Iris pigment epithelial cell (primary cell): Measurements from ENCODE around the gene TRMT2A.
"Not testable (repeated sequence)": the region's sequence is repeated elsewhere in the genome, so short reads cannot be mapped to it uniquely, and the experiment has no call there.

Experiments used
- DNase-seq: peaks from one replicate; pipeline ENCODE4 v3.0.0-alpha.2; 2011; ENCODE audit warnings: low read depth

The TRMT2A gene

GRCh38 chr22:20084547-20085413, 32.2 kb downstream of the TRMT2A start:
- DNase-seq: no peak

DNA sequence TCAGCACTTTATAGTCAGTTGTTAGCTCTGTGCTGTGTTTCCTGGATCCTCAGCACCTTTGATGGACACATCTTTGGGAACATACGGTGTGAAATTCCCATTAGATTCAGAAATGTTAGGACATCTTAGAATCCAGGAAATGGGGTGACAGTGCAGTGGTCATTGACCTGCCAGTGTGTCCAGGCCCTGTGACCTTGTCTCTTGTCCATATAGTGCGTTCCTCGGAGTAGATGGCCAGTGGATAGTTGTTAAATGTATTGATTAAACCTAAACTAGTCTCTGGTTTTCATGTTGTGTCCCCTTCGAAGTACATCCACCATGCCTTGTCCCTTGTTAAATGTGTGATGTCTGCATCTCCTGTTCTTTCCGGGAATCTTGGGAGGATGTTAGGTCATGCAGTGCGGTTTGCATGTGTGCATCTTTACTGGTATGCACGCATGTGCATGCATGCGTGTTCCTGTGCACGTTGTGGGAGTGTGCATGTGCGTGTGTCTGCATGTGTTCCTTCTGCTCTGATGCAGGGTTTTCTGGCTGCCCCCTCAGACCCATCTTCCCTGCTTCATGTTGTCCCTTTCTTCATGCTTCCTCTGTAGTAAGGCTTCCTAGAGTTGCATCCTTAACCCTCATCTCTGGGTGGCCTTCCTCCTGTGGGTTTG, 33.0 kb downstream of the TRMT2A start:
- no peak for DNase-seq

DNA sequence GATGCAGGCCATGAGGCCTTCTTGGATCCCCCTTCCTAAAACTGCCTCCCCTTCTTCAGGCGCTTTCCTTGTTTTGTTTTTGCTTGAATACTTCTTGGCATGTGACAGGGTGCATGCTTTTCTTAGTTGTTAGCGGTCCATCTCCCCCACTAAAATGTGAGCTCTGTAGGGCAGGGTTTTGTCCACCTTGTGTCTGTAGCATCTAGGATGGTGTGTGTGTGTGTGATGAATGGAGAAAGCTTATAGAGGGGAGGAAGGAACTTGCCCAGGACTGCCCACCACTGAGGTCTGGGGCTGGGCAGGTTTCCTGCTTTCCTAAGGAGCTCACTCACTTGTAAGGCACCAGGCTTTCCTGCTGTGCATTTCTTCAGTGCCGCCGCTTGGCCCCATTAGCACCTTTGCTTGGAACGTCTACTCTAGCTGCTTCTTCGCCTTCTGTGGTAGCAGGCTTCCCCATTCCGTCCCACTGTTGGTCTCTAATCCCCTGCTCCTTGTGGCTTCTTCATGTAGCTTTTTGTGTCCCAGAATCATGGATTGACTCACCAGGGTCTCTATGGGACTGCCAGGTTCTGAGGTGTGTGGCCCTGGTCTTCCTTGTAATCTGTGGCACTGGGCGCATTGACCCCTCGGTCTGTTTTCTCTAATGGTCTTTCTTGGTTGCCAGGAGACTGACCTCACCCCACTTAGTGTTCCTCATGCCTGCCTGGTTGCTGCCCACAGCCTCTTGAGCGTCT, 33.7 kb downstream of the TRMT2A start:
- no peak for DNase-seq

DNA sequence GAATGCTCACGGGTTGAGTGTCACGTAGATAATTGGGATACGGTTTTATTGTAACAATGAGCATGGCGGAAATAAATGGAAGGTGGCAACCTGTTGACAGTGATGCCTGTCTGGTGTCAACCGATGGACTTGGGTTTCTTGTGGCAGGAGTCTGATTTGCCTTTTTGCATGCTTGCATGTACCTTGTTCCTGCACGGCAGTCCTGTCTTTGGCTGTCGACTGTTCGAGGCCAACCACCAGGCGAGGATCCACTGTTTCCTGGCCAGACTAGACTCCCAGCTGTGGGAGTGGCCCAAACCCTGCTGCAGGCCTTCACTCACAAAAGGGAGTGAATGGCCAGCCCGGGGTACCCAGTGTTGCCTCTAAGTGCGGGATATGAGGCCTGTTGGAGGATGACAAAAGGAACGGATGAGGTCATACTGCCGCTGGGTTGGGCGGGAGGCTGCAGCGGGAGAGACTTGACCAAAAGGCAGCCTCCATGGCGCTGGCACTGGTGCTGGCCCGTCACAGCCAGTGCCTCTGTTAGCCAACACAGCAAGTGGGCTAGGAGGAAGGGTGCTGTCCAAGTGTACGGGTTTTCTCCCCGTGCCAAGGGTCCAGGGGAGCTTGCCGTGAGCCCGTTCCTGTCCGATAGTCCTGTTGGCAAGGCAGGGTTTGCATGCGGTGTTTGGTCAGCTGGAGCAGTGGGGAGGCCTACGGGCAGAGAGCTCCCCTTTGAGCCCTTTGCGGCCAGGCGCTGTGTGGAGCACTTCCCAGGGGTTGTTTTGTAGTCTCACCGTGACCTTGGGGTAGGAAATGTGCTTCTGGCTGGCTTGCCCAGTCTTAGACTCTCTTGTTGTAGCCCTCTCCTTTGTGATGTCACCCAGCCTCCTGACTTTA, 36.0 kb downstream of the TRMT2A start:
- peak; percentile 70 for DNase-seq

DNA sequence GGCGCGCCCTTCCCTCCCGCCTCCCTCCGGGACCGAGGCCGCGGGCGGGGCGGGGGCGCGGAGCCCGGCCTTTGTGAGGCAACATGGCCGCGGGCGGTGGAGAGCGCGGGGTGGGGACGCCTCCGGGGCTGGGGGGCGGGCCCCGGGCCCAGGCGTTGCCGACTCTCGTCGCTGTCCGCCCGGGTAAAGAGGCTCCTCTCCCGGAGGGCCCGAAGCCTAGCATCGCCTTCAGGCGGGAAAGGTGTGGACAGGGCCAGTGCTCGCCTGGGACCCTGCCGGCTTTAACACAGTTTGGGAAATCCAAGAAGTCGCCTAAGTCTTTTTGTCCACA, 36.6 kb downstream of the TRMT2A start:
- peak; percentile 48 for DNase-seq

- DNase-seq: peak; percentile 92
Measured at GRCh38 chr22:20079745-20080444, 37.1 kb downstream of the TRMT2A start, which contains the start of gene DGCR8. Gene DGCR8, plus strand, starts transcription at chr22:20080241. Its CDS starts 5,723 bp downstream, at chr22:20085964.

DNA sequence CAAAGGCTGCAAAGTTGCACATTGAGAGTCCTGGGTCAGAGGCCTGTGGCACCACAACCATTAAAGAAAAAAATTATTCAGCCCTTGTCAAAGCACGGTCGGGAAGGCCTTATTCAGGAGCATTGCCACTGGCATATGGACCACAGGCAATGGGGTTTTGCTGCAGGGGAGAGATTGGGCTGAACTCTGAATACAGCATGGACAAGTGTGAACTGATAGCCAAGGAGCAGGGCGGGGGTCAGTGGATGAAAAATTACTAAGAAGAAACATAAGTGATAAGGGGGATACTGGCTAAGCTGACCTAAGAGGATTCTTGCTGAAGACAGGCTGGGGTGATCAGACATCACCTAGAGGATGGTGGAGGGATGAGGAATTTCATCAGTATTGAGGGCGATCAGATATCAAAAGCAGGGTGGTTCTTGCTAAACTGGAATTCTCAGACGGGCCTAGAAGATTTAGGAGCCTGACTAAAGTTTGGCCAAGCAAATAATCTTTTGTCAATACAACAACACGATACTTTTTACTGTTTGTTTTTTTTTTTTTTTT, 40.3 kb downstream of the TRMT2A start:
- no peak for DNase-seq

GRCh38 chr22:20071524-20071972, 45.5 kb downstream of the TRMT2A start:
- DNase-seq: no peak

- no peak for DNase-seq
Measured at GRCh38 chr22:20069331-20070042, 47.5 kb downstream of the TRMT2A start.

DNA sequence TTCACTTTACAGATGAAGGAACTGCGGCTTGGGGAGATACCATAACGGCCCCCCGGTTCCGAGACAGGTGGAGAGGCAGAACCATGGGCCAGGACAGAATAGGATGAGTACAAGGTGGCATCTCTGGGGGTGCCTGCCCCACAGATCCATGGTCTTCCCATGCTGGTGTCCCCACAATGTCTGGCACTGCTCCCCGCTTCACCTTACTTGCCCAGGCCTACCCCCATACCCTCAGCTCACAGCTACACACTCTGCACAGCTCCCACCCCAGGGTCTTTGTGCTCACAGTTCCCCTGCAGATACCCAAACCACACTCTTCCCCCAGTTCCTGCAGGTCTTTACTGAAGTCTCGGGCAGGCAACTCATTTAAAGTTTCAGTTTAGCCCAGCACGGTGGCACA, 48.4 kb downstream of the TRMT2A start:
- DNase-seq: no peak

GRCh38 chr22:20067384-20067682, 49.7 kb downstream of the TRMT2A start:
- DNase-seq: not testable (repeated sequence)

- no peak for DNase-seq
Measured at GRCh38 chr22:20066617-20067383, 50.2 kb downstream of the TRMT2A start.

- DNase-seq: no peak
Measured at GRCh38 chr22:20065896-20066616, 51.0 kb downstream of the TRMT2A start.

GRCh38 chr22:20064545-20065262, 52.3 kb downstream of the TRMT2A start:
- DNase-seq: no peak

DNA sequence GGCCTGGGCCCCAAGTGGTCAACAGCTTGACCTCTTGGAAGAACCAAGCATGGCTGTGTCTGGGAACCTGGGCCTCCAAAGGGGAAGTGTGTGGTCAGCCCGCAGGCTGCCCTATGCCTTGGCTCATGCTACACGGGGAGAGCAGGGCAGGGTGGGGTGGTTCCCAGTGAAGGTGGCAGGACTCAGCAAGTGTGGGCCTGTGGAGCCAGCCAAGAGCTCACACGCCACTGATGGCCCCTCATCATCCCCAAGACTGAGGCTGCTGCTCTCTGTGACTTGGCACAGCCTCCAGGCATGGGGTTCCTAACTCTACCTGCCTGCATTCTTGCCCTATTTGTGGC, 52.9 kb downstream of the TRMT2A start:
- DNase-seq: no peak

DNA sequence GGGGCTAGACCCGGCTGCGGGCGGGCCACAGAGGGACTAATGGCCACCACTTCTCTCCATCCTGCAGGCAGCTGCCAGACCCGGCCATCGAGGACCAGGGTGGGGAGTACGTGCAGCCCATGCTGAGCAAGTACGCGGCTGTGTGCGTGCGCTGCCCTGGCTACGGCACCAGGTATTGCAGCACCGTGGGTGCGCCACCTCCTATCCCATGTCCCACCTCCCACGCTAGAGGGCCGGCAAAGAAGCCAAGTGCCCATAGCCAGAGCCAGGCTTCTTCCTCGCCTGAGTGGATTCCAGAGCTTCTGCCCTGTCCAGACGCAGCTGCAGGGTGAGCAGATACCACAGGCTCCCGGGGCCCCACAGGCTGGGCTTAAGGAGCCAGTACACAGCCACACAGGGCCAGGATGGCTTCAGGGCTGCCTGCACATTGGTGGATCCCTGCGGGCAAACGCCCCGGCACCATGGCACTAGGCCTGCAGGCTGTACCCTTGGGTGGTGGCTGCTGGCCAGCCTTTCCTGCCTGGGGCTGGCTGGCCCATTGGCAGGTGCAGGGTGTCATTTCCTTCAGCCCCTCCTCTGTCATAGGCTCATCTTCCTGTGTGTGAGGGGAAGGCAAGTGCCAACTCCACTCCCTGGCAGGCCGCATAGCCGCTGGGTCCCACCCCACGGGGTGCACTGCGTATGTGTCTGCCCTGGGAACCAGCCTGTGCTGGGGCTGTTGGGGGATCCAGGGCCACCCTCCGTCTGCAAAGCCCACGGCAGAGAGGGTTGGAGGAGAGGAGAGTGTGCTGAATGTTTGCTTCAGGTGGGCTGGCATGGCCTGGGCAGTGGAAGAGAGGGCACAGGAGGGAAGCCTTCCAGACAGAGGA, 53.5 kb downstream of the TRMT2A start:
- no peak for DNase-seq

- peak; percentile 91 for DNase-seq
Measured at GRCh38 chr22:20062766-20063083, 54.3 kb downstream of the TRMT2A start.
